SK-N-SH (cell line): ENCODE data around the gene GPM6B. TPM values are rescaled to one million over a fixed set of nuclear protein-coding genes. Genes with fewer than 3 reads are reported as not detected.

Source experiments
- CTCF ChIA-PET: fragments of 300-600, 350-600 bp; formaldehyde crosslinking; extraction: SDS; loops from one replicate; lab custom pipeline; 2021; lab: Yijun Ruan, JAX
- POLR2A ChIA-PET: fragments of 350-600 bp; sonication (Branson Sonifier 250); formaldehyde crosslinking; extraction: SDS; loops from one replicate; lab custom pipeline; 2020; ENCODE audit warnings: antibody characterized with exemption, inconsistent platforms; lab: Yijun Ruan, JAX
- DNase-seq: peaks from one replicate; pipeline ENCODE4 v3.0.0; 2012
- H2AFZ ChIP-seq: fragments of 200-600 bp; sonication (generic); 2 replicates; pipeline ENCODE4 v1.8.1; 2016; ENCODE audit warnings: antibody characterized with exemption, mild to moderate bottlenecking, low read depth
- H3F3A ChIP-seq: fragments of 200-600 bp; sonication (generic); replicated peaks from 2 replicates; pipeline ENCODE3; 2016; ENCODE audit warnings: antibody characterized with exemption, mild to moderate bottlenecking; ENCODE audit not compliant: insufficient read depth
- H3K27ac ChIP-seq, 2 experiments: fragments of 200-500 bp in 1 of 2; fragments of 200-600 bp in 1 of 2; sonication (Bioruptor generic) in 1 of 2; sonication (generic), shearing (Covaris generic) in 1 of 2; 2 replicates each; pipeline versions ENCODE4 v1.5.1 to v1.6.1; 2014 to 2016; ENCODE audit warnings: low read depth in 2 of 2, inconsistent platforms in 1 of 2, low read length in 1 of 2, mild to moderate bottlenecking in 1 of 2, mixed read lengths in 1 of 2
- H3K27me3 ChIP-seq: fragments of 200-600 bp; sonication (generic), shearing (Covaris generic); 2 replicates; pipeline ENCODE4 v1.6.1; 2016; ENCODE audit warnings: mixed run types; ENCODE audit not compliant: insufficient read depth
- H3K36me3 ChIP-seq, 2 experiments: fragments of 200-500 bp in 1 of 2; fragments of 200-600 bp in 1 of 2; sonication (Bioruptor generic) in 1 of 2; sonication (generic) in 1 of 2; replicated peaks in 1 of 2; 2 replicates each; pipeline versions ENCODE3 to v1.5.1; 2014 to 2016; ENCODE audit warnings: low read length in 1 of 2, mild to moderate bottlenecking in 1 of 2; ENCODE audit not compliant: insufficient read depth in 2 of 2, control insufficient read depth in 1 of 2
- H3K4me1 ChIP-seq, 2 experiments: fragments of 200-500 bp in 1 of 2; fragments of 200-600 bp in 1 of 2; sonication (Bioruptor generic) in 1 of 2; sonication (generic), shearing (Covaris generic) in 1 of 2; 2 replicates each; pipeline versions ENCODE4 v1.5.1 to v1.6.1; 2014 to 2016; ENCODE audit warnings: low read depth in 1 of 2, low read length in 1 of 2, mixed run types in 1 of 2; ENCODE audit not compliant: insufficient read depth in 2 of 2, control insufficient read depth in 1 of 2
- H3K4me2 ChIP-seq: fragments of 200-600 bp; sonication (generic), shearing (Covaris generic); 2 replicates; pipeline ENCODE4 v1.6.1; 2017; ENCODE audit warnings: mixed run types
- H3K4me3 ChIP-seq, 2 experiments: fragments of 200-500 bp in 1 of 2; fragments of 200-600 bp in 1 of 2; sonication (Bioruptor generic) in 1 of 2; sonication (generic), shearing (Covaris generic) in 1 of 2; 2 replicates each; pipeline versions ENCODE4 v1.5.1 to v1.8.1; 2014 to 2016; ENCODE audit warnings: low read depth in 2 of 2, inconsistent platforms in 1 of 2, low read length in 1 of 2, mild to moderate bottlenecking in 1 of 2, mixed read lengths in 1 of 2, moderate library complexity in 1 of 2
- H3K79me2 ChIP-seq: fragments of 200-600 bp; sonication (generic); 2 replicates; pipeline ENCODE4 v1.8.1; 2017; ENCODE audit warnings: mild to moderate bottlenecking; ENCODE audit not compliant: insufficient read depth
- H3K9ac ChIP-seq: fragments of 200-600 bp; sonication (generic); 2 replicates; pipeline ENCODE4 v1.6.1; 2017; ENCODE audit warnings: mixed run types
- H3K9me2 ChIP-seq: fragments of 200-600 bp; sonication (generic); 2 replicates; pipeline ENCODE4 v1.6.1; 2017; ENCODE audit warnings: mixed run types
- H3K9me3 ChIP-seq: fragments of 200-600 bp; sonication (generic); 2 replicates; pipeline ENCODE4 v1.6.1; 2017; ENCODE audit warnings: mixed run types, mild to moderate bottlenecking, moderate library complexity
- H4K20me1 ChIP-seq: fragments of 200-600 bp; sonication (generic); 2 replicates; pipeline ENCODE4 v1.6.1; 2017; ENCODE audit warnings: mild to moderate bottlenecking, mixed run types; ENCODE audit not compliant: insufficient read depth
- CHD2 ChIP-seq: fragments of 150-350 bp; IDR thresholded peaks from 2 replicates; pipeline ENCODE4 v1.6.1; 2018; ENCODE audit warnings: low read length; ENCODE audit not compliant: partially characterized antibody
- EP300 ChIP-seq, 2 experiments: IDR thresholded peaks; 2 replicates each; pipeline versions ENCODE4 v1.4.0 to v1.6.1; 2012; ENCODE audit warnings: borderline replicate concordance in 1 of 2, low read depth in 1 of 2, low read length in 1 of 2
- FOXM1 ChIP-seq: IDR thresholded peaks from 2 replicates; pipeline ENCODE4 v1.4.0; 2012; ENCODE audit warnings: low read depth, mild to moderate bottlenecking
- GATA2 ChIP-seq: sonication (generic); formaldehyde crosslinking; IDR thresholded peaks from 2 replicates; pipeline ENCODE4 v1.5.0; 2020; ENCODE audit warnings: mild to moderate bottlenecking, missing genetic modification reagents
- JUND ChIP-seq: IDR thresholded peaks from 2 replicates; pipeline ENCODE4 v1.4.0; 2012
- MEF2A ChIP-seq: IDR thresholded peaks from 2 replicates; pipeline ENCODE4 v1.4.0; 2012; ENCODE audit warnings: low read depth, borderline replicate concordance
- NRF1 ChIP-seq: IDR thresholded peaks from 2 replicates; pipeline ENCODE4 v1.6.1; 2012; ENCODE audit warnings: low read depth, mild to moderate bottlenecking, low read length
- RCOR1 ChIP-seq: fragments of 150-350 bp; IDR thresholded peaks from 2 replicates; pipeline ENCODE4 v1.6.1; 2017; ENCODE audit warnings: antibody characterized with exemption, low read length
- RXRA ChIP-seq: IDR thresholded peaks from 2 replicates; pipeline ENCODE4 v1.4.0; 2012; ENCODE audit warnings: low read depth, mild to moderate bottlenecking, borderline replicate concordance
- SIN3A ChIP-seq: IDR thresholded peaks from 2 replicates; pipeline ENCODE4 v1.6.1; 2012; ENCODE audit warnings: low read depth, mild to moderate bottlenecking, low read length, moderate library complexity, borderline replicate concordance
- USF1 ChIP-seq: IDR thresholded peaks from 2 replicates; pipeline ENCODE4 v1.4.0; 2012; ENCODE audit warnings: low read depth, borderline replicate concordance
- WGBS: methylation state at CpG from one replicate; pipeline ENCODE4 v1.1.6; 2017; ENCODE audit warnings: low lambda C conversion rate; 5-methylcytosine and 5-hydroxymethylcytosine counted together
- polyA plus RNA-seq, 3 experiments: library from polyadenylated mRNA; depleted of rRNA; stranded (reverse); fragments of >200 nt; gene quantifications; 2 replicates each; pipeline ENCODE4 v1.2.3, GENCODE V29; 2012
- TF ChIP-seq, protein P1 (sequence below): fragments of 150-350 bp; IDR thresholded peaks from 2 replicates; pipeline ENCODE4 v1.6.1; 2017; ENCODE audit warnings: antibody characterized with exemption, low read length, low read depth, borderline replicate concordance

Gene GPM6B
- polyA plus RNA-seq, 1 of the 3 experiments (the other 2 are of a cell fraction): 1.2 TPM

DNA sequence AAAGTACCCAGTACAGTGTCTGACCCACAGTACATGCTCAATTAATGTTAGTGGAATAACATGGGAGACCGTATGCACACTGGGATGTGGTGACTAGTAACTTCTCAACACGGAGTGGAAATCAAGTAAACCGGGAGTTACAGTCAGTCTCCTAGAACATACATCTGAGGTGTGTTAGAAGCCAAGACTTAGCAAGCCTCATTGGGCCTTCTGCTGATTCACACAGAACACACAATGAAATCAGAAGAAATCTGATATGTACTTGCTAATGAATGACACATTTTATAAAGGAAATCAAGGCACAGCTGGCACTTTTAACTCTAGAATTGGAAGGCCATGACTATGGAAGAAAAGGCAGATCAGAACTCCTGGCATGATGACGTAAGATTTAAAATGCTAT, 95.5 kb downstream of the GPM6B start:
- H3K27me3 ChIP-seq: no peaks in the 10 kb centered on the region
- H3K36me3 ChIP-seq: peaks cover 20 to 29% of the 10 kb centered on the region in 2 experiments
- no peak overlapping the region for H3K27ac ChIP-seq
- ChIA-PET POLR2A (interaction anchor here (1.0 kb wide), 1 partner anchor 13 kb away, joined by 3 read pairs; no protein-coding TSS in a partner anchor), CTCF (interaction anchor here (1.4 kb wide), 1 partner anchor 63 kb away, joined by 3 read pairs; no protein-coding TSS in a partner anchor)
- no peaks in the 10 kb centered on the region for H3K9me2 ChIP-seq
- H2AFZ ChIP-seq: no peak overlapping the region
- peaks cover 75% of the 10 kb centered on the region for H3K79me2 ChIP-seq
- DNase-seq: no peak
- no peak overlapping the region for H3K4me3 ChIP-seq
- peaks cover 0 to 3% of the 10 kb centered on the region in 2 experiments; a peak in 1 of 4 replicates for H3K4me1 ChIP-seq
- H4K20me1 ChIP-seq: peaks cover 6% of the 10 kb centered on the region; the same call in 1 of the 2 replicates
- no peak overlapping the region for H3K9ac ChIP-seq
- H3K4me2 ChIP-seq: no peak overlapping the region
- no peaks in the 10 kb centered on the region for H3K9me3 ChIP-seq
- WGBS: 100% methylated on average over 4 of the region's 4 CpGs
- TF ChIP-seq RCOR1 (no peak), JUND (no peak), NRF1 (no peak), RXRA (no peak), SIN3A (no peak), MEF2A (no peak), EP300 (IDR thresholded peaks at IDR 0.05; ENCODE audit: borderline replicate concordance in 1 of 2, low read depth in 1 of 2, low read length in 1 of 2) (no peak), USF1 (no peak), GATA2 (CRISPR knock-in tag) (no peak), FOXM1 (no peak), CHD2 (no peak)
- TF ChIP-seq, protein P1, sequence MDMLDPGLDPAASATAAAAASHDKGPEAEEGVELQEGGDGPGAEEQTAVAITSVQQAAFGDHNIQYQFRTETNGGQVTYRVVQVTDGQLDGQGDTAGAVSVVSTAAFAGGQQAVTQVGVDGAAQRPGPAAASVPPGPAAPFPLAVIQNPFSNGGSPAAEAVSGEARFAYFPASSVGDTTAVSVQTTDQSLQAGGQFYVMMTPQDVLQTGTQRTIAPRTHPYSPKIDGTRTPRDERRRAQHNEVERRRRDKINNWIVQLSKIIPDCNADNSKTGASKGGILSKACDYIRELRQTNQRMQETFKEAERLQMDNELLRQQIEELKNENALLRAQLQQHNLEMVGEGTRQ: no peak
- H3F3A ChIP-seq: no peaks in the 10 kb centered on the region

Other genes starting within 250 kb of the GPM6B start
- gene EGFL6, start 247.5 kb downstream of the GPM6B start, polyA plus RNA-seq (2012; rRNA removed): 0.19 and 0.25 TPM in 2 replicates
- 0.84 and 1.2 TPM in 2 replicates for gene TCEANC, start 164.0 kb downstream of the GPM6B start, polyA plus RNA-seq (2012; rRNA removed)
- 15.3 and 16.6 TPM in 2 replicates for gene RAB9A, start 128.0 kb downstream of the GPM6B start, polyA plus RNA-seq (2012; rRNA removed)
- 10.4 and 12.5 TPM in 2 replicates for gene TRAPPC2, start 82.5 kb downstream of the GPM6B start, polyA plus RNA-seq (2012; rRNA removed)
- 13.4 and 16.5 TPM in 2 replicates for gene OFD1, start 82.3 kb downstream of the GPM6B start, polyA plus RNA-seq (2012; rRNA removed)
- gene GEMIN8, start 212.8 kb upstream of the GPM6B start, polyA plus RNA-seq (2012; rRNA removed): 69.8 and 78.0 TPM in 2 replicates